ENCODE results near the gene CNNM1. TPM values are rescaled to one million over a fixed set of nuclear protein-coding genes. Genes with fewer than 3 reads are reported as not detected.

Gene CNNM1
- total and polyA plus RNA-seq, 8 donors: under 0.01 to 0.87 (median 0.31) TPM; not detected in 1

DNA sequence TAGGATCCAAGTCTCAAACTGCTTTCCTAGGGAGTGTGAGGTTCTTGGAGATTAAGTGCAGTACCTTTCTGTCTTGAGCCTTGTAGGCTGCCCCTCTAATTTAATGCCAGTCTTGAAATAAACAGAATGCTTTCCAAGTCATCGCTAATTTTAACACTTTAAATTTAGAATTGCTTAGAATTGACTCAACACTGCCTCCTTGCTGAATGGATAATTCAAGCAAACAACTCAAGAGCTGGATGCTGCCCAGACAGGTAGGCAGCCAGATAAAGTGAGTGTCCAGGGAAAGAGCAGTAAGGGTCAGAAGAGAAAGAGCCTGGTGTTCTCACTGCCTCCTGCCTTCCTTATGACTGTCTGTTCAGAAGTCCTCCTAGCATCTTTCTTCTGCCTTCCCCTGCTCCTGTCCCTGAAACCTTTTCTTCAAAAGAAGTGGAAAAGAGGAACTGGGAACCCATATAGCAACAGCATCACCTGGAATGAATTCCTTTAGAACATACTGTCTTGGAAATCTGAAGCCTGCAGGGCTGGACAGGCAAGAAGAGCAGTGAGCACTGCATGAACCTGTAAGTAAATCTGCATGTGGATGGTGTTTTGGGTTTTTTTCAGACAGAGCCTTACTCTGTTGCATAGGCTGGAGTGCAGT, 104.3 kb downstream of the CNNM1 start:
- H3K4me1 ChIP-seq: peaks cover 22 to 75% (median 59%) of the 10 kb centered on the region in 4 donors
- WGBS, 5 donors: 8 to 30% (median 18%) methylated on average over 1 of the region's 1 CpG
- peak overlapping the region in 3 of 5 donors; percentile 10 to 45 (median 16) for H3K27ac ChIP-seq
- peaks cover 0 to 7% (median 4%) of the 10 kb centered on the region in 4 donors for H3K36me3 ChIP-seq
- DNase-seq: no peak
- intact Hi-C loops (cut with DNase I; ENCODE audit: low total_unique reads): no loop called here
- H3K4me3 ChIP-seq: no peak overlapping the region
- H3K9me3 ChIP-seq: no peaks in the 10 kb centered on the region
- TF ChIP-seq POLR2A (IDR thresholded peaks at IDR 0.05) (no peak), POLR2AphosphoS5 (IDR thresholded peaks at IDR 0.05) (no peak), EP300 (IDR thresholded peaks at IDR 0.05) (no peak)
- TF ChIP-seq, protein P1, sequence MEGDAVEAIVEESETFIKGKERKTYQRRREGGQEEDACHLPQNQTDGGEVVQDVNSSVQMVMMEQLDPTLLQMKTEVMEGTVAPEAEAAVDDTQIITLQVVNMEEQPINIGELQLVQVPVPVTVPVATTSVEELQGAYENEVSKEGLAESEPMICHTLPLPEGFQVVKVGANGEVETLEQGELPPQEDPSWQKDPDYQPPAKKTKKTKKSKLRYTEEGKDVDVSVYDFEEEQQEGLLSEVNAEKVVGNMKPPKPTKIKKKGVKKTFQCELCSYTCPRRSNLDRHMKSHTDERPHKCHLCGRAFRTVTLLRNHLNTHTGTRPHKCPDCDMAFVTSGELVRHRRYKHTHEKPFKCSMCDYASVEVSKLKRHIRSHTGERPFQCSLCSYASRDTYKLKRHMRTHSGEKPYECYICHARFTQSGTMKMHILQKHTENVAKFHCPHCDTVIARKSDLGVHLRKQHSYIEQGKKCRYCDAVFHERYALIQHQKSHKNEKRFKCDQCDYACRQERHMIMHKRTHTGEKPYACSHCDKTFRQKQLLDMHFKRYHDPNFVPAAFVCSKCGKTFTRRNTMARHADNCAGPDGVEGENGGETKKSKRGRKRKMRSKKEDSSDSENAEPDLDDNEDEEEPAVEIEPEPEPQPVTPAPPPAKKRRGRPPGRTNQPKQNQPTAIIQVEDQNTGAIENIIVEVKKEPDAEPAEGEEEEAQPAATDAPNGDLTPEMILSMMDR (IDR thresholded peaks at IDR 0.05): no peak
- H3K27me3 ChIP-seq: no peaks in the 10 kb centered on the region

DNA sequence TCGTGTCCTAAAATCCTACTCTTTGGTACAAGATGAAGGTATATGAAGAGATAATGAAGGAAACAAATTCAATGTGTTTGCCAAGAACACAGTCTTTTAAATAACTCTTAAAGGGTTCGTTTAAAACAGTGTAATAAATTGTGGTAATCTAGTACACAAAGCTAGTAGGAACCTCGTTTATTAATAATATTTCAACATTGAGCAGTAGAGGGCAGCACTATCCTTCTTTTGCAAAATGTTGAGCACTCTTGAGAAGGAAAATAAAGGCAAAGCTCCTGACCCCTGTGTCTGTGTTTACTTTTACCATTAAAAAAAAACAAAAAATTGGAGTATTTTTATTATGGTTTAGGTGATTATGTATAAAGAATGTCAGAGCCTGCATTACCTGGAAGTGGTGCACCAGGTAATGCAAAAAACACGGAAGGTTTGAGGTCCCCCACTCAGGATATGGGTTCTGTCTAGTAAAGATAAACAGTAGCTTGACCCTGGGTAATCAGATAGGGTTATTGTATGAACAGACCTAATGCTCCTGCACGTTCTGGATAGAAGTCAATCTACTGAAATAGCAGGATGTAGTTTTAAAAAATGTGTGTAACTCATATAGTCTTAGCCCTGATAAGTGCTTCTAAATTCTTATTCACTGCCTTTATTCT, 107.0 kb downstream of the CNNM1 start:
- H3K9me3 ChIP-seq: no peaks in the 10 kb centered on the region
- H3K4me1 ChIP-seq: peaks cover 22 to 56% (median 43%) of the 10 kb centered on the region in 4 donors
- intact Hi-C loops (cut with DNase I; ENCODE audit: low total_unique reads): loop anchor here (5.0 kb wide), 1 partner anchor 176 kb away; no protein-coding TSS in a partner anchor
- DNase-seq: peak in 1 of 2 donors; percentile 81
- WGBS, 5 donors: 21 to 30% (median 24%) methylated on average over 5 of the region's 5 CpGs
- peaks cover 0 to 7% (median 4%) of the 10 kb centered on the region in 4 donors for H3K36me3 ChIP-seq
- H3K27me3 ChIP-seq: no peaks in the 10 kb centered on the region
- no peak for TF ChIP-seq EP300 (IDR thresholded peaks at IDR 0.05)
- TF ChIP-seq, protein P1 (IDR thresholded peaks at IDR 0.05): peak in 5 of 7 experiments; percentile 16 to 56 (median 41)
- no peak for TF ChIP-seq POLR2AphosphoS5 (IDR thresholded peaks at IDR 0.05)
- TF ChIP-seq POLR2A (IDR thresholded peaks at IDR 0.05): no peak
- no peak overlapping the region for H3K4me3 ChIP-seq
- no peak overlapping the region for H3K27ac ChIP-seq

GRCh38 chr10:99438890-99439289, 109.7 kb downstream of the CNNM1 start:
- intact Hi-C loops (cut with DNase I; ENCODE audit: low total_unique reads): loop anchor here (5.0 kb wide), 1 partner anchor 173 kb away; no protein-coding TSS in a partner anchor
- 84 to 94% (median 88%) methylated on average over 2 of the region's 2 CpGs for WGBS, 5 donors
- DNase-seq: no peak
- Histone ChIP-seq H3K4me1 (peaks cover 2 to 29% (median 19%) of the 10 kb centered on the region in 4 donors), H3K4me3 (no peak overlapping the region), H3K9me3 (no peaks in the 10 kb centered on the region), H3K27ac (no peak overlapping the region), H3K36me3 (peaks cover 0 to 4% (median 3%) of the 10 kb centered on the region in 4 donors), H3K27me3 (no peaks in the 10 kb centered on the region)
- no peak for TF ChIP-seq POLR2A (IDR thresholded peaks at IDR 0.05)
- TF ChIP-seq, protein P1 (IDR thresholded peaks at IDR 0.05): no peak
- no peak for TF ChIP-seq EP300 (IDR thresholded peaks at IDR 0.05)
- no peak for TF ChIP-seq POLR2AphosphoS5 (IDR thresholded peaks at IDR 0.05)

- intact Hi-C loops (cut with DNase I; ENCODE audit: low total_unique reads): no loop called here
- H3K36me3 ChIP-seq: peaks cover 0 to 3% (median 0%) of the 10 kb centered on the region in 4 donors
- H3K27ac ChIP-seq: no peak overlapping the region
- peaks cover 0 to 9% (median 0%) of the 10 kb centered on the region in 3 donors for H3K27me3 ChIP-seq
- no peaks in the 10 kb centered on the region for H3K9me3 ChIP-seq
- no peaks in the 10 kb centered on the region for H3K4me1 ChIP-seq
- no peak for DNase-seq
- TF ChIP-seq POLR2AphosphoS5 (IDR thresholded peaks at IDR 0.05) (no peak), EP300 (IDR thresholded peaks at IDR 0.05) (no peak), POLR2A (IDR thresholded peaks at IDR 0.05) (no peak)
- TF ChIP-seq, protein P1 (IDR thresholded peaks at IDR 0.05): no peak
- no peak overlapping the region for H3K4me3 ChIP-seq
- 61 to 83% (median 70%) methylated on average over 5 of the region's 5 CpGs for WGBS, 5 donors
These were observed 113.2 kb downstream of the CNNM1 start for GRCh38 chr10:99442394-99442793.
